Endothelial cell of umbilical vein (primary cell): Measurements from ENCODE around the gene KIF25. TPM values are rescaled to one million over a fixed set of nuclear protein-coding genes. Genes with fewer than 3 reads are reported as not detected.

ENCODE experiments used
- BruUV-seq: library from RNA; stranded (reverse); fragments of 400-500 nt; replicated peaks from 2 replicates; lab custom pipeline; 2021; lab: Mats Ljungman, UMichigan
- CTCF ChIA-PET: fragments of 300-600, 350-600 bp; sonication (Branson Sonifier 250); formaldehyde crosslinking; loops from one replicate; lab custom pipeline; 2021; ENCODE audit warnings: antibody characterized with exemption, inconsistent platforms; lab: Charles Lee
- POLR2A ChIA-PET: fragments of 300-600, 350-600 bp; sonication (Branson Sonifier 250); formaldehyde crosslinking; loops from one replicate; lab custom pipeline; 2021; ENCODE audit warnings: antibody characterized with exemption, inconsistent platforms; lab: Charles Lee
- DNase-seq: peaks from one replicate; pipeline ENCODE4 v3.0.0-alpha.2; 2011; ENCODE audit warnings: low read depth, low spot score
- FAIRE-seq: peaks from 2 replicates; lab custom pipeline; 2011; peaks lifted over from hg19 to GRCh38; lab: Jason Lieb, UNC
- H2AFZ ChIP-seq: 2 replicates; pipeline ENCODE4 v1.6.0; 2012; ENCODE audit warnings: low read depth, low read length, control low read depth, inconsistent platforms
- H3K27ac ChIP-seq: 2 replicates; pipeline ENCODE4 v1.5.1; 2011; ENCODE audit warnings: low read depth, mild to moderate bottlenecking, control low read depth, low read length, moderate library complexity; ENCODE audit not compliant: insufficient read depth
- H3K27me3 ChIP-seq, 2 experiments: 2 replicates each; pipeline versions ENCODE4 v1.6.0 to v1.6.1; 2011; ENCODE audit warnings: low read length in 2 of 2, mixed read lengths in 1 of 2; ENCODE audit not compliant: control insufficient read depth in 2 of 2, insufficient read depth in 2 of 2
- H3K36me3 ChIP-seq, 2 experiments: 2 replicates in 1 of 2; 3 replicates in 1 of 2; pipeline ENCODE4 v1.5.1; 2011; ENCODE audit warnings: low read length in 2 of 2, mild to moderate bottlenecking in 1 of 2, moderate library complexity in 1 of 2; ENCODE audit not compliant: control insufficient read depth in 2 of 2, insufficient read depth in 2 of 2; ENCODE audit errors: extremely low read depth in 1 of 2
- H3K4me1 ChIP-seq: 3 replicates; pipeline ENCODE4 v1.5.1; 2011; ENCODE audit warnings: mild to moderate bottlenecking, low read length; ENCODE audit not compliant: control insufficient read depth, insufficient read depth; ENCODE audit errors: extremely low read depth
- H3K4me2 ChIP-seq: 2 replicates; pipeline ENCODE4 v1.6.1; 2011; ENCODE audit warnings: low read length, control low read depth, mixed read lengths; ENCODE audit not compliant: insufficient read depth
- H3K4me3 ChIP-seq, 3 experiments: fragments of 200-600 bp in 1 of 3; sonication (generic), shearing (Covaris generic) in 1 of 3; replicated peaks in 1 of 3; 2 replicates each; pipeline ENCODE4 v1.5.1; 2011 to 2016; ENCODE audit warnings: control low read depth in 3 of 3, low read length in 3 of 3, mild to moderate bottlenecking in 2 of 3, inconsistent platforms in 1 of 3, low read depth in 1 of 3, moderate library complexity in 1 of 3; ENCODE audit not compliant: insufficient read depth in 1 of 3
- H3K79me2 ChIP-seq: 2 replicates; pipeline ENCODE4 v1.6.0; 2012; ENCODE audit warnings: low read length, inconsistent platforms; ENCODE audit not compliant: control insufficient read depth, insufficient read depth
- H3K9ac ChIP-seq: replicated peaks from 2 replicates; pipeline ENCODE3; 2011; ENCODE audit warnings: low read length, control low read depth; ENCODE audit not compliant: insufficient read depth; ENCODE audit errors: extremely low read depth
- H3K9me1 ChIP-seq: replicated peaks from 3 replicates; pipeline ENCODE4 v1.6.0; 2011; ENCODE audit warnings: mild to moderate bottlenecking, low read length; ENCODE audit not compliant: control insufficient read depth, insufficient read depth; ENCODE audit errors: extremely low read depth
- H3K9me3 ChIP-seq: replicated peaks from 2 replicates; pipeline ENCODE4 v1.5.1; 2012; ENCODE audit warnings: low read length, inconsistent platforms; ENCODE audit not compliant: control insufficient read depth, insufficient read depth
- H4K20me1 ChIP-seq: replicated peaks from 2 replicates; pipeline ENCODE3; 2011; ENCODE audit warnings: mild to moderate bottlenecking, low read length; ENCODE audit not compliant: control insufficient read depth, insufficient read depth; ENCODE audit errors: extremely low read depth
- CTCF ChIP-seq, 2 donors: IDR thresholded peaks; 1 replicate in 1 of 2; 2 replicates in 1 of 2; pipeline ENCODE4 v1.5.1; 2011; ENCODE audit warnings: low read length in 2 of 2, mild to moderate bottlenecking in 2 of 2, moderate library complexity in 2 of 2, control low read depth in 1 of 2, inconsistent platforms in 1 of 2, low read depth in 1 of 2; ENCODE audit not compliant: insufficient read depth in 1 of 2; ENCODE audit errors: extremely low read depth in 1 of 2
- EZH2 ChIP-seq: IDR thresholded peaks from 2 replicates; pipeline ENCODE4 v1.6.1; 2012; ENCODE audit warnings: borderline replicate concordance, low read depth, mild to moderate bottlenecking, moderate library complexity, low read length, inconsistent platforms; ENCODE audit not compliant: severe bottlenecking
- FOS ChIP-seq: IDR thresholded peaks from 2 replicates; pipeline ENCODE4 v1.6.1; 2011; ENCODE audit warnings: mild to moderate bottlenecking, low read length, moderate library complexity, borderline replicate concordance; ENCODE audit not compliant: insufficient read depth
- GATA2 ChIP-seq: IDR thresholded peaks from 2 replicates; pipeline ENCODE4 v1.7.0; 2011; ENCODE audit warnings: low read depth, mild to moderate bottlenecking, moderate library complexity, mixed read lengths, low read length; ENCODE audit not compliant: insufficient read length, insufficient read depth
- JUN ChIP-seq: IDR thresholded peaks from 2 replicates; pipeline ENCODE4 v1.6.1; 2011; ENCODE audit warnings: borderline replicate concordance, low read depth; ENCODE audit not compliant: insufficient read length, insufficient read depth
- MAX ChIP-seq: IDR thresholded peaks from 2 replicates; pipeline ENCODE4 v1.6.1; 2011; ENCODE audit not compliant: insufficient read depth, insufficient read length
- MYC ChIP-seq: IDR thresholded peaks from one replicate; pipeline ENCODE4 v1.6.1; 2011; ENCODE audit warnings: mild to moderate bottlenecking, low read depth, low read length
- POLR2A ChIP-seq: IDR thresholded peaks from 2 replicates; pipeline ENCODE4 v1.6.1; 2012; ENCODE audit warnings: low read depth, mild to moderate bottlenecking, control low read depth, low read length
- POLR2AphosphoS5 ChIP-seq: IDR thresholded peaks from 2 replicates; pipeline ENCODE4 v1.6.1; 2012; ENCODE audit warnings: low read depth, mild to moderate bottlenecking, control low read depth, low read length, moderate library complexity; ENCODE audit not compliant: insufficient read depth
- dilution Hi-C: fragments of 300-500 bp; cut with MboI; formaldehyde crosslinking; loops from one replicate; pipeline ENCODE4 v1.15.0; 2019; ENCODE audit warnings: low sequenced_read_pairs; ENCODE audit not compliant: extremely low pct_ligation_motif_present
- intact Hi-C: fragments of 100-400 bp; cut with micrococcal nuclease; formaldehyde crosslinking; loops from one replicate; pipeline ENCODE4 v1.10.0; 2022
- polyA plus RNA-seq, 4 experiments: library from polyadenylated mRNA; depleted of rRNA in 3 of 4; stranded (reverse) in 3 of 4; unstranded in 1 of 4; fragments of >200 nt; gene quantifications; 2 replicates each; pipeline versions ENCODE4 v1.2.1 to v1.2.3, GENCODE V29; 2011 to 2012; ENCODE audit warnings: missing spikeins in 1 of 4
- total RNA-seq: library from RNA; stranded (reverse); gene quantifications from 2 replicates; pipeline ENCODE4 v1.2.3, GENCODE V29; 2021

Gene KIF25
- total and polyA plus RNA-seq, 2 donors (not counting 3 experiments of a cell fraction or from before 2014, with no cell fraction given) = not detected

- intact Hi-C loops (no loop called here), dilution Hi-C loops (no loop called here)
- Histone ChIP-seq H3K9me3 (no peaks in the 10 kb centered on the region), H3K4me3 (no peak overlapping the region), H3K27ac (no peak overlapping the region), H3K27me3 (peaks cover 0 to 3% of the 10 kb centered on the region in 2 experiments), H3K36me3 (no peaks in the 10 kb centered on the region), H3K9me1 (no peaks in the 10 kb centered on the region), H3K4me2 (no peak overlapping the region), H3K4me1 (no peaks in the 10 kb centered on the region), H2AFZ (no peak overlapping the region), H3K9ac (no peak overlapping the region), H3K79me2 (no peaks in the 10 kb centered on the region), H4K20me1 (no peaks in the 10 kb centered on the region)
- no TSS peak for BruUV-seq
- FAIRE-seq (no peak), DNase-seq (no peak)
- ChIA-PET POLR2A (no interaction called here), CTCF (no interaction called here)
- TF ChIP-seq CTCF (IDR thresholded peaks at IDR 0.05; ENCODE audit: extremely low read depth in 1 of 2, insufficient read depth in 1 of 2, low read depth in 1 of 2, low read length in 2 of 2) (no peak), EZH2 (no peak), POLR2AphosphoS5 (no peak), POLR2A (no peak), JUN (no peak), MAX (no peak), FOS (no peak), MYC (no peak), GATA2 (no peak)
These were observed 17.0 kb downstream of the KIF25 start for GRCh38 chr6:168014428-168014827.
